ENCODE data around the gene PWWP2B. TPM values are rescaled to one million over a fixed set of nuclear protein-coding genes. Genes with fewer than 3 reads are reported as not detected.

The PWWP2B gene
- total RNA-seq, 1 donor from 2014 or later = 27.1 TPM

- no peaks in the 10 kb centered on the region for H3K27me3 ChIP-seq (ENCODE audit: control insufficient read depth, insufficient read depth, low read length)
- H3K4me3 ChIP-seq (ENCODE audit: low read depth, low read length) = no peak overlapping the region
- no peaks in the 10 kb centered on the region for H3K36me3 ChIP-seq (ENCODE audit: control insufficient read depth, insufficient read depth, low read length)
- TF ChIP-seq CTCF (IDR thresholded peaks at IDR 0.05; ENCODE audit: insufficient read depth, low read length, poor library complexity, severe bottlenecking) = no peak
- DNase-seq (ENCODE audit: low read depth) = no peak
Observed at GRCh38 chr10:132419538-132420468, 22.8 kb downstream of the PWWP2B start.

GRCh38 chr10:132420469-132420980, 23.5 kb downstream of the PWWP2B start:
- DNase-seq (ENCODE audit: low read depth) = no peak
- H3K27me3 ChIP-seq (ENCODE audit: control insufficient read depth, insufficient read depth, low read length) = no peaks in the 10 kb centered on the region
- TF ChIP-seq CTCF (IDR thresholded peaks at IDR 0.05; ENCODE audit: insufficient read depth, low read length, poor library complexity, severe bottlenecking) = no peak
- no peaks in the 10 kb centered on the region for H3K36me3 ChIP-seq (ENCODE audit: control insufficient read depth, insufficient read depth, low read length)
- H3K4me3 ChIP-seq (ENCODE audit: low read depth, low read length) = no peak overlapping the region

GRCh38 chr10:132420981-132421846, 24.2 kb downstream of the PWWP2B start:
- DNase-seq (ENCODE audit: low read depth) = no peak

GRCh38 chr10:132421847-132422751, 25.1 kb downstream of the PWWP2B start:
- H3K36me3 ChIP-seq (ENCODE audit: control insufficient read depth, insufficient read depth, low read length) = no peaks in the 10 kb centered on the region
- H3K27me3 ChIP-seq (ENCODE audit: control insufficient read depth, insufficient read depth, low read length) = no peaks in the 10 kb centered on the region
- DNase-seq (ENCODE audit: low read depth) = no peak
- no peak for TF ChIP-seq CTCF (IDR thresholded peaks at IDR 0.05; ENCODE audit: insufficient read depth, low read length, poor library complexity, severe bottlenecking)
- no peak overlapping the region for H3K4me3 ChIP-seq (ENCODE audit: low read depth, low read length)

More at GRCh38 chr10:132420981-132421846, 24.2 kb downstream of the PWWP2B start:
- Histone ChIP-seq H3K36me3 (ENCODE audit: control insufficient read depth, insufficient read depth, low read length) (no peaks in the 10 kb centered on the region), H3K27me3 (ENCODE audit: control insufficient read depth, insufficient read depth, low read length) (no peaks in the 10 kb centered on the region), H3K4me3 (ENCODE audit: low read depth, low read length) (no peak overlapping the region)
- no peak for TF ChIP-seq CTCF (IDR thresholded peaks at IDR 0.05; ENCODE audit: insufficient read depth, low read length, poor library complexity, severe bottlenecking)

Data from kidney epithelial cell (primary cell).